ENCODE data around the gene DMD. TPM values are rescaled to one million over a fixed set of nuclear protein-coding genes. Genes with fewer than 3 reads are reported as not detected.

The DMD gene
- total RNA-seq, 4 donors from 2014 or later, result 2.2 to 26.7 (median 7.8) TPM

DNA sequence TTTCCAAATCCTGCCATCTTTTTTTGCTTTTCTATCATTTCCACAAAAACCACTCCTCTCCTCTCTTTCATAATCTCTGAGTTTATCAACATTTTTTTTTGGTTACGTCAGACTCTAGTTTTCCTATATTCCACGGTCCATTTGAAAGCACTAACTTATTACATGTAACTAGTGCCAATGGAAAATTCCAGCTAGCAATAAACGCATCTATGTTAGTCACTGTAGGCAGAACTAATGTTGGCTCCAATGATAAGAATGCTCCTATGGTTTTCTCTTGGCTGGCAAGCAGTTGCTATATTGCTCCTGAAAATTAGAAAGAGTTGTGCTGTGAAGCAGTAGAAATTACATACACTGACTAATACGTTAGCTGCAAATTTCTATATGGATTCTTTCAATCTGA lies 1504.9 kb downstream of the DMD start:
- TF ChIP-seq, protein P1, sequence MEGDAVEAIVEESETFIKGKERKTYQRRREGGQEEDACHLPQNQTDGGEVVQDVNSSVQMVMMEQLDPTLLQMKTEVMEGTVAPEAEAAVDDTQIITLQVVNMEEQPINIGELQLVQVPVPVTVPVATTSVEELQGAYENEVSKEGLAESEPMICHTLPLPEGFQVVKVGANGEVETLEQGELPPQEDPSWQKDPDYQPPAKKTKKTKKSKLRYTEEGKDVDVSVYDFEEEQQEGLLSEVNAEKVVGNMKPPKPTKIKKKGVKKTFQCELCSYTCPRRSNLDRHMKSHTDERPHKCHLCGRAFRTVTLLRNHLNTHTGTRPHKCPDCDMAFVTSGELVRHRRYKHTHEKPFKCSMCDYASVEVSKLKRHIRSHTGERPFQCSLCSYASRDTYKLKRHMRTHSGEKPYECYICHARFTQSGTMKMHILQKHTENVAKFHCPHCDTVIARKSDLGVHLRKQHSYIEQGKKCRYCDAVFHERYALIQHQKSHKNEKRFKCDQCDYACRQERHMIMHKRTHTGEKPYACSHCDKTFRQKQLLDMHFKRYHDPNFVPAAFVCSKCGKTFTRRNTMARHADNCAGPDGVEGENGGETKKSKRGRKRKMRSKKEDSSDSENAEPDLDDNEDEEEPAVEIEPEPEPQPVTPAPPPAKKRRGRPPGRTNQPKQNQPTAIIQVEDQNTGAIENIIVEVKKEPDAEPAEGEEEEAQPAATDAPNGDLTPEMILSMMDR (IDR thresholded peaks at IDR 0.05), result no peak
- no peak for TF ChIP-seq POLR2A (IDR thresholded peaks at IDR 0.05)
- no peaks in the 10 kb centered on the region for H3K27me3 ChIP-seq
- no peak overlapping the region for H3K4me3 ChIP-seq
- H3K9me3 ChIP-seq, result no peaks in the 10 kb centered on the region
- no peaks in the 10 kb centered on the region for H3K36me3 ChIP-seq
- intact Hi-C loops (cut with DNase I), result no loop called here
- WGBS, 2 donors, result 38 to 50% methylated on average over 4 of the region's 4 CpGs
- H3K27ac ChIP-seq, result no peak overlapping the region
- DNase-seq, result no peak
- H3K4me1 ChIP-seq, result no peaks in the 10 kb centered on the region

DNA sequence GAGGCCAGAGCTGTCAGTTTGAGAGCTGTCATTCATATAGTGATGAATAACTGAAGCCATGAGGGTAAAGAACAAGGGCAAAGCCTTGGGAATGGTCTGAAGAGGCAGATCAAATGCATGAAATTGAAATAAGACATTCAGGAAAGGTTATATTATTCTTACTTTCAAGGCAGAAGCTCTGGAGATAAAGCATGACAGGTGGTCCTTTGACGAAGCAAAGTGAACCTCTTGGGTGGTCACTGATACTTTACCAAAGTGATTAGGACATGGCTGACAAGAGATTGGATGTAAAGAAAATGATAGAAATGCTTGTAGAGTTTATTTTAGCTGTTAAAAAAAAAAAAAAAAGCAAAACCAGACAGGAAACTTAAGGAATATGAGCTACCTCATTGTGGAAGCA lies 1505.5 kb downstream of the DMD start:
- no peak for DNase-seq
- no peaks in the 10 kb centered on the region for H3K27me3 ChIP-seq
- H3K4me1 ChIP-seq, result no peaks in the 10 kb centered on the region
- 50 to 91% methylated on average over 1 of the region's 1 CpG for WGBS, 2 donors
- no peak overlapping the region for H3K4me3 ChIP-seq
- H3K36me3 ChIP-seq, result no peaks in the 10 kb centered on the region
- intact Hi-C loops (cut with DNase I), result no loop called here
- TF ChIP-seq, protein P1 (IDR thresholded peaks at IDR 0.05), result no peak
- no peak for TF ChIP-seq POLR2A (IDR thresholded peaks at IDR 0.05)
- H3K9me3 ChIP-seq, result no peaks in the 10 kb centered on the region
- no peak overlapping the region for H3K27ac ChIP-seq

DNA sequence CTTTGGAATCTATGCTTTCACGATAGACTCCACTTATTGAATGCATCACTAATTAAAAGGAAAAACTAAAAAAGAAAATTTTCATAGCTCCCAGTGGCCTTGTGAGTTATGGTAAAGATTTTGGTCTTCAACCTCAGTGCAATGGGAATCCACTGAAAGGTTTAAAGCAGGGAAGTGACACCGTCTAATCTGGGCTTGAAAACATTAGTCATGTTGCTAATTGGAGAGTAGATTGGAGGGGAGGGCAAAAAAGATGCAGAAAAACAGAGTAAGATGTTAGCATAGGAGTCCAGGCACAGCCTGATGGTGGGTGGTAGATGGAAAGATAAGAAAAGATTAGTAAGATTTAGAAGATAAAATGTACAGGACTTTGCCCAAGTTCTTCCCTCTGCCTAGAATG lies 1506.4 kb downstream of the DMD start:
- intact Hi-C loops (cut with DNase I), result no loop called here
- H3K9me3 ChIP-seq, result no peaks in the 10 kb centered on the region
- no peaks in the 10 kb centered on the region for H3K36me3 ChIP-seq
- H3K4me3 ChIP-seq, result no peak overlapping the region
- no peaks in the 10 kb centered on the region for H3K4me1 ChIP-seq
- TF ChIP-seq, protein P1 (IDR thresholded peaks at IDR 0.05), result no peak
- no peak for TF ChIP-seq POLR2A (IDR thresholded peaks at IDR 0.05)
- H3K27me3 ChIP-seq, result no peaks in the 10 kb centered on the region
- no peak for DNase-seq
- H3K27ac ChIP-seq, result no peak overlapping the region
- 67 to 71% methylated on average over 2 of the region's 2 CpGs for WGBS, 2 donors

DNA sequence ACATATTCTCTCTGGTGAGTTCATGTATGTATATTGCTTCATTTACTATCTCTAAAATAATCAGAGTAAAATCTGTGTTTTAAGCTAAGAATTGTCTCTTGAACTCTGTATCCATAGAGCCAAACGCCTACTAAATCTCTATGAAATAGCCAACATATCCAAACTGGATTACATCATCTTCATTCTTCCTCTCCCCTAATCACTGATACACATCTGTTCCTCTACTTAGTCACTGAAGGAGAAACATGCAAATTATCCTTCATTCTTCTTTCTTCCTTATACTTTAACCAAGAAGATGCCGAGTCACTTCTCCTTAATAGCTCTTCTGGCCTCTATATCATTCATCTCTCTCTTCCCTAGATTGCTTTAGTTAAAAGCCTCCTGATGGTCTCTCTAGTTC lies 1509.1 kb downstream of the DMD start:
- Histone ChIP-seq H3K4me3 (no peak overlapping the region), H3K36me3 (no peaks in the 10 kb centered on the region), H3K9me3 (no peaks in the 10 kb centered on the region), H3K27me3 (no peaks in the 10 kb centered on the region), H3K27ac (no peak overlapping the region), H3K4me1 (no peaks in the 10 kb centered on the region)
- DNase-seq, result no peak
- TF ChIP-seq, protein P1 (IDR thresholded peaks at IDR 0.05), result no peak
- no peak for TF ChIP-seq POLR2A (IDR thresholded peaks at IDR 0.05)
- intact Hi-C loops (cut with DNase I), result no loop called here
- WGBS, 2 donors, result 55 to 67% methylated on average over 2 of the region's 2 CpGs

DNA sequence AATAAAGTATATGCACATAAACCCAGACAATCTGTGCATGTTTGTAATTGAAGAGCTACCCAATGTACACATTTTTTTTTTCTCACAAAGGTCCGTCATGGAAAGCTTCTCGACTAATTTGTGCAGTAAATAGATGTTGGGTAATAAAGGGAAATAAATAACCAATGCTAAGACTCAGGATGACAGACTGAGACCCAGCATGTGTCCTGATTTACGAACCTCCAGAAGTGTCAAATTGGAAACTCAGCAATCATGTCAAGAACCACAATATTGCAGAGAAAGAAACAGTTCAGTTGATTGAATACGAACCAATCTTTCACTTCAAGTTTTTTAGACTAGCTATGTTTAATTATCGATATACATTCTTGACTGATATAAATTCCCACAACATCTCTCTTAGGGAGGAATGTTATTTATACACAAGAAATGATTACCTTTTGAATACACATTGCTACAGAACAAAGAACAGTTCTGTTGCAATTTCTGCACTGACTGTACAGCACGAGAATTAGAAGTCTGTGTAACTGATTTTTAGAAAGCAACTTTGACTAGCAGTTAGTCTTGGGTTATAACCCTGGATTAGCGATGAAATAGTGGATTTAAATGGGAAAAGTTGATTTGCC lies 1513.9 kb downstream of the DMD start:
- Histone ChIP-seq H3K4me1 (no peaks in the 10 kb centered on the region), H3K9me3 (no peaks in the 10 kb centered on the region), H3K4me3 (no peak overlapping the region), H3K27me3 (no peaks in the 10 kb centered on the region), H3K27ac (no peak overlapping the region), H3K36me3 (no peaks in the 10 kb centered on the region)
- 54 to 57% methylated on average over 7 of the region's 7 CpGs for WGBS, 2 donors
- intact Hi-C loops (cut with DNase I), result no loop called here
- TF ChIP-seq, protein P1 (IDR thresholded peaks at IDR 0.05), result no peak
- TF ChIP-seq POLR2A (IDR thresholded peaks at IDR 0.05), result no peak
- no peak for DNase-seq
